WTC11 (cell line): ENCODE data around the gene FAT3. TPM values are rescaled to one million over a fixed set of nuclear protein-coding genes. Genes with fewer than 3 reads are reported as not detected.

Source experiments
- ATAC-seq: fragments of 200-7000 bp; cut with Tn5 transposase; 2 replicates; pipeline ENCODE4 v1.10.0; 2021; ENCODE audit warnings: mild to moderate bottlenecking, moderate library complexity
- CTCF ChIA-PET: fragments of 300-600 bp; sonication (Branson Sonifier 250); formaldehyde crosslinking; loops from one replicate; lab custom pipeline; 2021; ENCODE audit warnings: antibody characterized with exemption; lab: Charles Lee
- POLR2A ChIA-PET: fragments of 350-600 bp; sonication (Branson Sonifier 250); formaldehyde crosslinking; loops from one replicate; lab custom pipeline; 2021; ENCODE audit warnings: antibody characterized with exemption; lab: Charles Lee
- DNase-seq: peaks from one replicate; pipeline ENCODE4 v3.0.0; 2021; ENCODE audit warnings: low spot score
- H3K27ac Mint-ChIP-seq: 2 replicates; pipeline ENCODE4 v1.8.0; 2021; ENCODE audit warnings: mixed read lengths
- H3K27me3 Mint-ChIP-seq: 2 replicates; pipeline ENCODE4 v1.8.0; 2021; ENCODE audit warnings: low read depth, mild to moderate bottlenecking, moderate library complexity, mixed read lengths
- H3K36me3 Mint-ChIP-seq: 2 replicates; pipeline ENCODE4 v1.8.0; 2021; ENCODE audit warnings: mixed read lengths
- H3K4me1 Mint-ChIP-seq: 2 replicates; pipeline ENCODE4 v1.8.0; 2022; ENCODE audit warnings: mixed read lengths
- H3K4me3 Mint-ChIP-seq: 2 replicates; pipeline ENCODE4 v1.8.0; 2021; ENCODE audit warnings: mild to moderate bottlenecking, moderate library complexity, mixed read lengths
- H3K9me3 Mint-ChIP-seq: 2 replicates; pipeline ENCODE4 v1.8.0; 2021; ENCODE audit warnings: mixed read lengths
- ARID4B ChIP-seq: sonication (generic); formaldehyde crosslinking; IDR thresholded peaks from 2 replicates; pipeline ENCODE4 v1.8.0; 2023; ENCODE audit warnings: missing genetic modification reagents, mild to moderate bottlenecking, borderline replicate concordance
- CREB1 ChIP-seq: sonication (generic); formaldehyde crosslinking; IDR thresholded peaks from 2 replicates; pipeline ENCODE4 v1.8.0; 2023; ENCODE audit warnings: mild to moderate bottlenecking, missing genetic modification reagents
- CTCF ChIP-seq: fragments of 200-600 bp; IDR thresholded peaks from 2 replicates; pipeline ENCODE4 v1.8.0; 2022; ENCODE audit warnings: antibody characterized with exemption
- PRDM15 ChIP-seq: sonication (generic); formaldehyde crosslinking; IDR thresholded peaks from 2 replicates; pipeline ENCODE4 v1.8.0; 2022; ENCODE audit warnings: missing genetic modification reagents
- STAT6 ChIP-seq: sonication (generic); formaldehyde crosslinking; conservative IDR thresholded peaks from 2 replicates; pipeline ENCODE4 v1.8.1; 2023; ENCODE audit warnings: mild to moderate bottlenecking, low read depth, missing genetic modification reagents, moderate library complexity
- ZBTB43 ChIP-seq: sonication (generic); formaldehyde crosslinking; IDR thresholded peaks from 2 replicates; pipeline ENCODE4 v1.8.1; 2023; ENCODE audit warnings: mild to moderate bottlenecking, missing genetic modification reagents
- ZNF281 ChIP-seq: sonication (generic); formaldehyde crosslinking; IDR thresholded peaks from 2 replicates; pipeline ENCODE4 v1.8.0; 2023; ENCODE audit warnings: mild to moderate bottlenecking, missing genetic modification reagents
- ZNF423 ChIP-seq: fragments of 250-450 bp; sonication (Bioruptor Pico); IDR thresholded peaks from 2 replicates; pipeline ENCODE4 v2.1.2; 2022; ENCODE audit warnings: mild to moderate bottlenecking, moderate library complexity
- total RNA-seq: library from RNA; stranded (reverse); gene quantifications from 3 replicates; pipeline ENCODE4 v1.2.3, GENCODE V29; 2021

Gene FAT3
- total RNA-seq, 1 experiment from 2014 or later: 30.9 TPM

GRCh38 chr11:92226331-92227229 lies 2.0 kb downstream of the FAT3 start:
- peaks cover 62% of the 10 kb centered on the region for H3K4me1 Mint-ChIP-seq
- no peak overlapping the region; the same call in 1 of the 2 replicates for H3K27ac Mint-ChIP-seq
- CTCF ChIA-PET: interaction anchor here (0.7 to 2.0 kb wide), 13 partner anchors 14 to 660 kb away, joined by 3 to 14 read pairs (median 5); no protein-coding TSS in a partner anchor
- no peak for TF ChIP-seq STAT6 (CRISPR knock-in tag)
- TF ChIP-seq ZBTB43 (CRISPR knock-in tag): peak; percentile 28; the same call in 1 of the 2 replicates
- no peak for TF ChIP-seq CTCF
- TF ChIP-seq PRDM15 (CRISPR knock-in tag): peak; percentile 52; the same call in 1 of the 2 replicates
- peak; percentile 32; the same call in 1 of the 2 replicates for TF ChIP-seq ARID4B (CRISPR knock-in tag)
- no peak for TF ChIP-seq CREB1 (CRISPR knock-in tag)
- 0 out of 2 replicates have a peak, but pooled peaks have one; percentile 35 for TF ChIP-seq ZNF281
- TF ChIP-seq ZNF423 (CRISPR knock-in tag): peak; percentile 20; the same call in 1 of the 2 replicates
- ATAC-seq: peak; percentile 20
- peaks cover 48% of the 10 kb centered on the region for H3K27me3 Mint-ChIP-seq
- POLR2A ChIA-PET: interaction anchor here (0.6 to 1.1 kb wide), 3 partner anchors 11 to 1295 kb away, joined by 3 to 4 read pairs (median 3); no protein-coding TSS in a partner anchor
- no peaks in the 10 kb centered on the region for H3K36me3 Mint-ChIP-seq
- peak; percentile 79 for DNase-seq
- no peaks in the 10 kb centered on the region for H3K9me3 Mint-ChIP-seq
- H3K4me3 Mint-ChIP-seq: peak overlapping the region; percentile 94
